HG03460 (cell line): ENCODE results near the gene UBN2.

ENCODE experiments used
- ATAC-seq: cut with Tn5 transposase; IDR thresholded peaks from one replicate; pipeline ENCODE4 v1.9.1; 2021; ENCODE audit not compliant: unreplicated experiment

The UBN2 gene

DNA sequence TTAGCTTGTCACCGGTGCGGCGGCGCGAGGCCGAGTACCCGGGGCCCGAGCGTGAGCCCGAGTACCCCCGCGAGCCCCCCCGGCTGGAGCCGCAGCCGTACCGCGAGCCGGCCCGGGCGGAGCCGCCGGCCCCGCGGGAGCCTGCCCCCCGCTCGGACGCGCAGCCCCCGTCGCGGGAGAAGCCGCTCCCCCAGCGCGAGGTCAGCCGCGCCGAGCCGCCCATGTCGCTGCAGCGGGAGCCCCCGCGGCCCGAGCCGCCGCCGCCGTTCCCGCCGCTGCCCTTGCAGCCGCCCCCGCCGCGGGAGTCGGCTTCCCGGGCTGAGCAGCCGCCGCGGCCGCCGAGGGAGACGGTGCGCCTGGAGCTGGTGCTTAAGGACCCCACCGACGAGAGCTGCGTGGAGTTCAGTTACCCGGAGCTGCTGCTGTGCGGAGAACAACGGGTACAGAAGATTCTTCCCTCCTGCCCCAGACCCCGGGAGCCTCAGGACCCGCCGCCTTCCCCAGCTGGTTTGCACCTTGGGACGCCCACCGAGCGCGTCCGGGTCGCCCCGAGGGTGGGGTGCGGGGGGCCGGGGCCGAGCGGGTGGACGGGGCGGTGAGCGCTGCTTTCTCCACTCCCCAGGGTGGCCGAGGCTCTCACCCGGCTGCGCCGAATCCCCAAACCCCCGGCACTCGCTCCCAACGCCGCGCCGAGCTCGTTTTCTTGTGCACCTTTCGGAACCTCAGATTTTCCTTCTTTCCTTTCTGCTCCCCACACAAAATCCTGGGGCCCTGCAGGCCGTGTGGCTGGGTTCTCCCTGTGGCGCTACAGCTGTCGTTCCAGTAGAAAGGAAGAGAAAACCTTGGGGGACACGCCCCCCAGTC, 708 bp downstream of the UBN2 start:
- peak; percentile 22 for ATAC-seq

GRCh38 chr7:139232377-139232717, 1.3 kb downstream of the UBN2 start:
- no peak for ATAC-seq

DNA sequence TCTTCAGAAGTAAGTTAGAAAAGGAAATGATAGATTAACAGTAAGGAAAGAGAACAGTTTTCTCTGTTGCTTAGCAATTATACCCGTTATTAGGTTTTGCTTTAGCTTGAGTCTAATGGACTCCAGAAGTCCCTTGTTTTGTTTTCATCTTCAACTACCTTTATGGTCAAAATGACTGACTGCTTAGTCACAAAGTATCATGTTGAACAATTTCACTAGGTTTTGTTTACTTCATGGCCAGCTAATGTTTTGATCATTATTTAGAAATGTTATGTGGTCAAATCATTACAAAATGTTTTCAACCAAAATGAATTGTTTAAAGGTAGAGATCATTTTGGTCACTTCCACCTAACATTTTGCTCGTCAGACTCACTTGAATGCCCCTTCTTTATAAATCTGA, 1.9 kb downstream of the UBN2 start:
- ATAC-seq, result no peak

GRCh38 chr7:139241258-139241657, 10.2 kb downstream of the UBN2 start:
- no peak for ATAC-seq

GRCh38 chr7:139242741-139243281, 11.8 kb downstream of the UBN2 start:
- no peak for ATAC-seq

- no peak for ATAC-seq
Measured at GRCh38 chr7:139245401-139245800, 14.4 kb downstream of the UBN2 start.

DNA sequence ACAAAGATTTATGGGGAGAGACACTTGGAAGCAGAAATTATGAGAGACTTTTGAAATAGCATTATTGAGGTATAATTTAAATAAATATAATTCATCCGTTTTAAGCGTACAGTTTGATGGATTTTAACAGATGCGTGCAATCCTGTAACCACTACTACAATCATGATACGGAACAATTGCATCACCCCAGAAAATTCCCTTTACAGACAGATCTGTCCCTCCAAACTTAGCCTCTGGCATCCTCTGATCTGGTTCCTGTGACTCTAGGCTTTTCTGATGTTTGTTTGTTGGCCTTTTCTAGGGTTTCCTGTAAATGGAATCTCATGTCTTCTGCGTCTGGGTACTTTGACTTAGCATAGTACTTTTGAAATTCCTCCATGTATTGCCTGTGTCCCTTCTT, 15.5 kb downstream of the UBN2 start:
- ATAC-seq, result no peak

GRCh38 chr7:139246905-139247304, 15.9 kb downstream of the UBN2 start:
- ATAC-seq, result no peak

- no peak for ATAC-seq
Measured at GRCh38 chr7:139249179-139249810, 18.3 kb downstream of the UBN2 start.

DNA sequence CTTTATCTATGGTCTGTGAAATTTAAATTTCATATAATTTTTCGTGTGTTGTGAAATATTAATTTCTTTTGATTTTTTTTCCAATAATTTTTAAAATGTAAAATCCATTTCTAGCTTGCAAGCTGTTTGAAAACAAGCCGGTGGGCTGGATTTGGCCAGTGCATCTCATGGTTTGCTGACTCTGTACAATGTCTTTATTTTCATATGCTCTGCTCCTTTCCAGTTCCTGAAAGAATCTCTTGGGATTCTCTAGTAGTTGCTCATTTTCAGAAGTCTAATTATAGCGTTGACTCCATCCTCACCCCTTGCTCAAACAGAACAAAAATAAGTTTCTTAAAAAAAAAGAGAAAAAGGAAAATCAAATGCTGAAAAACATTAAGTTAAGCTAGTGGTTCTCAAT, 21.4 kb downstream of the UBN2 start:
- no peak for ATAC-seq

GRCh38 chr7:139254281-139254680, 23.2 kb downstream of the UBN2 start:
- no peak for ATAC-seq

- ATAC-seq, result no peak
Measured at GRCh38 chr7:139254728-139255127, 23.7 kb downstream of the UBN2 start.

DNA sequence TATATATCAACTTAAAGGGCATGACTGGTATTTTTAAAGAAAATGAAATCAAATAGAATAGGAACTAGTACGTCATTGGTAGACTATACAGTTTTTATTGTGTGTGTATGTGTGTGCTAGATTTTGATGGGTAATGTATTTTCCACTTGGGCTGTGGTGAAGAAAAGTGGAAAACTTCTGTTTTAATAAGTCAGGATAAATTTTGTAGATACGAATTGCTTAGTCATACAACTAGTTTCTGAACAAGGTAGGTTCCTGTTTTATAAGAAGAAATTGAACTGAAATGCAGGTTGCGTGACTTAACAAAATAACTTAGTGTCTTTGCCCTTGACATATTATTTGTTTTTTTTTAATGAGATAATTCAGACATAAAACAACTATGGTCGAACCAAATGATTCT, 24.3 kb downstream of the UBN2 start:
- no peak for ATAC-seq

DNA sequence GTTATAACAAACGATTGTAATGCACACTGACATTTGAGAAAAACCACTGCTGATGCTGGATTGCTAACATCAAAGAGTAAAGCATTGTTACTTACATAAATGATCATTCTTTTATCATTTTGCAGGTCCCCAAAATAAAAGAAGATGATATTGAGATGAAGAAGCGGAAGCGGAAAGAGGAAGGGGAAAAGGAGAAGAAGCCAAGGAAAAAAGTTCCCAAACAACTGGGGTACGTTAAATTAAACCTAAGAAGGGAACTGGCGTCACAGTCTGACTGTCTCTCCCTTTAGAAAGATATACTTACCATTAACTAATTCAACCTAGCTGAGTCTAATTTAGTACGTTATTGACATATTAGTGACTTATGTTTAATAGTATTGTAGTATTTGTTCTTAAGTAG, 28.1 kb downstream of the UBN2 start:
- no peak for ATAC-seq

- no peak for ATAC-seq
Measured at GRCh38 chr7:139264220-139264619, 33.2 kb downstream of the UBN2 start.

DNA sequence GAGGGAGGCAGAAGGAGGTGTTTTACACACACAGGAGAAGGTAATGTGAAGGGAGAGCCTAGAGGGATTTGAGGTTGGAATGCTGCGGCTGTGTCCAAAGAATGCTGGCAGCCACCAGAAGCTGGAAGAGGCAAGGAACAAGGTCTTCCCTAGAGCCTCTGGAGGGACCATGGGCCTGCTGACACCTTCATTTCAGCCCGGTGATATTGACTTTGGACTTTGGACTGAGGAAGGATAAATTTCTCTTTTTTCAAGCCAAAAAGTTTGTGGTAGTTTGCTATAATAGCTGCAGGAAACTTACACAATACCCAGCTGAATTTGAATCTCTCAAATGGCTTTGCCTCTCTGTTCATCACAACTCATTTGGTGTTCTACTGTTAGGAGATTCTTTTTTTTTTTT, 34.6 kb downstream of the UBN2 start:
- ATAC-seq, result no peak

GRCh38 chr7:139271718-139272628, 40.9 kb downstream of the UBN2 start:
- ATAC-seq, result no peak

GRCh38 chr7:139284252-139284896, 53.3 kb downstream of the UBN2 start:
- no peak for ATAC-seq

- no peak for ATAC-seq
Measured at GRCh38 chr7:139286144-139286543, 55.1 kb downstream of the UBN2 start.

DNA sequence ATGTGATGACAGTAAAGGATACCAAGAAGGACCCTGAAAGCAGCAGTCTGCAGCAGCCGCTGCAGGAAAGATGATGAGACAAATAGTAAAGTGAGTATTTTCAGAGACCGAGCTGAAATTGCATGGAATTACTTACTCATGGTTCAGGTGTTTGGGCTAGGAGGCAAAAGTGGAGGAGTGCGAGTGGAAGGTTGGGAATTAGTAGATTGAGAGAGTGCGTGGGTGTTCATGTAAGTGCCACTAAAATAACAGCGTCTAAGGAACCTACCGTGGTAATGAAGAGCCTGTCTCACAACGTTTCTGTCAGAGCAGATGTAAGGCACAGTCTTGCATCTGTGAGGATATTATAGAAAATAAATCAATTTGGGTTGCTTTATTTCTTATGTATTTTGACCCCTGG, 61.8 kb downstream of the UBN2 start:
- no peak for ATAC-seq

DNA sequence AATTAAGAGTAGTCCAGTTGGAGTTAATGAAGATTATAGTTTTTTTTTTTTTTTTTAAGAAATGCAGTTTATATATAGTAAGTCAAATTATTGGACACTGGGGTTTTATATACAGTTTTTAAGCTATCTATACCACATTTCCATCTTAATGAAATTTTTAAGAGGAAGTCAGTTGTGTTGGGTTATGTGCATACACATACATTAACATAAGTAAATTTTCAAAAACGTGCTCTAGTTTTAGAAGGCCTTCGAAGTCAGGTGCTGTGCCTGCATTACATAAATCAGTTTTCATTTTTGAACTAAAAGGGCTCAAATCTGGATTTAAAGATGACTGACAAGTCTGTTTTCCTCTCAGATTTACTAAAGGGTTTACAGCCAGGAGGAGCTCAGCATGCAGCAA, 62.5 kb downstream of the UBN2 start:
- no peak for ATAC-seq
